IPS DF 19.7 (cell line): ENCODE measurements around the gene CD70.
"Not testable (repeated sequence)": the region's sequence is repeated elsewhere in the genome, so short reads cannot be mapped to it uniquely, and the experiment has no call there.

Experiments used
- DNase-seq: peaks from one replicate; pipeline ENCODE4 v3.0.0-alpha.2; 2013; ENCODE audit warnings: low read depth, low spot score

CD70 gene

DNA sequence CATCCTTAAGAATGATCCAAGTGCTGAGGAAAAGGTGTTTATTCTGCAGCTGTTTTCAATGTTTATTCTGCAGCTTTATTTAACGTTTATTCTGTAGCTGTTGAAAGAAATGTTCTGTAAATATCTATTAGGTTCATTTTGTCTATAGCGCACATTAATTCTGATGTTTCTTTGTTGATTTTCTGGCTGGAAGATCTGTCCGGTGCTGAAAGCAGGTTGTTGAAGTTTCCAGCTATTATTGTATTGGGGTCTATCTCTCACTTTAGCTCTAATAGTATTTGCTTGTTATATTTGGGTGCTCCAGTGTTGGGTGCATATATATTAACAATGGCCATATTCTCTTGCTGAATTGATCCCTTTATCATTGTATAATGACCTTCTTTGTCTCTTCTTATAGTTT lies 20.2 kb downstream of the CD70 start:
- DNase-seq, result no peak

DNA sequence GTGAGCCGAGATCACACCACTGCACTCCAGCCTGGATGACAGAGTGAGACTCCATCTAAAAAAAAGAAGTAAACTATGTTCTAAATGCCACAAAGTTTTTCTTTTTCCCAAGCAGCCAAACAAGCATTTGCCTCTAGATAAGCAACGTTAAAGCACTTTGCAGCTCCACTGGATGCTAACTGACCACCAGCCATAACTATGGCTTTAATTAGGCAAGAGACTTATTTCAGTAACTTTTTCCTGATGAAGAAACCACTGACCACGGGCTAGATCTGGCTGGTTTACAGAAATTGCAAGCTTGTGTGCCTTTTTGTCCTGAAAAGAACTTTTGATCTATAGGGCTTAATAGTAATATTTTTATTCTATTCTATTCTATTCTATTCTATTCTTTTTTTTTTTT lies 22.1 kb downstream of the CD70 start:
- DNase-seq, result no peak

DNA sequence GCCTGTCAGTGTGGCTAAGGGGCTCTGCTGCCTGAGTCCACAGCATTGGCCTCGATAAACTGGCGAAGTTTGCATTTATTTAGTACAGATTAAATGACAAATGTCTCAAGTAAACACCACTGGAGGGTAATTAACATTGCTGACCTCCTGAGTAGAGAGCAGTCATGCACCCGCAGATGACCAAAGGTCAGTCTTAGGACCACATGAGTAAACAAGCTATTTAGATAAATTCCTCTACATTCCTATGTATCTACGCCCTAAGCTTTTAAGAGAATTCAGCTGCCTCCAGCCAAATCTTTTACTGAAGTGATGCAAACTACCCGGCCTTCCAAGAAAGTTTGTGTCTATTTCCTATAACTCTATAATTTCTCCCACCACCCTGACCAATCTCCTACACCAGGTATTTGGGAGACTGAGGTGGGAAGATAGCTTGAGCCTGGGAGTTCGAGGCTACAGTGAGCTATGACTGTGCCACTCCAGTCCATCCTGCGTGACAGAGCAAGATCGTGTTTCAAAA lies 22.9 kb downstream of the CD70 start:
- DNase-seq, result no peak

GRCh38 chr19:6566727-6567126 lies 24.2 kb downstream of the CD70 start:
- not testable (repeated sequence) for DNase-seq

- no peak for DNase-seq
Observed at GRCh38 chr19:6564393-6564792, 26.6 kb downstream of the CD70 start.

- DNase-seq, result not testable (repeated sequence)
Observed at GRCh38 chr19:6562437-6562836, 28.5 kb downstream of the CD70 start.

- DNase-seq, result no peak
Observed at GRCh38 chr19:6556480-6557195, 34.3 kb downstream of the CD70 start.

GRCh38 chr19:6556043-6556449 lies 34.9 kb downstream of the CD70 start:
- DNase-seq, result no peak

GRCh38 chr19:6551607-6552450 lies 39.1 kb downstream of the CD70 start:
- DNase-seq, result no peak

GRCh38 chr19:6551091-6551490 lies 39.9 kb downstream of the CD70 start:
- no peak for DNase-seq

DNA sequence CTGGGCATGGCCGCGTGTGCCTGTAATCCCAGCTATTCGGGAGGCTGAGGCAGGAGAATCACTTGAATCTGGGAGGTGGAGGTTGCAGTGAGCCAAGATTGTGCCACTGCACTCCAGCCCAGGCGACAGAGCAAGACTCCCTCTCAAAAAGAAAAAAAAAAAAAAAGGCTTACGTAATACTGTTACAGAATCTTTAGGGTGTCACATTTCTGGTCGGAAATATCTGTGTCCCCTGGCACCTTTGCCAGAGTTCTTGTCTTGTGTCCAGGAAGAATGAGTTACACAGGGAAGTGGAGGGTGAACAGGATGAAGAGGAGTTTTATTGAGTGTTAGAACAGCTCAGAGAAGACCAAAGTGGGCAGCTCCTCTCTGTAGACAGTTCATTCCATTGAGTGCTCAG lies 40.3 kb downstream of the CD70 start:
- DNase-seq, result not testable (repeated sequence)

DNA sequence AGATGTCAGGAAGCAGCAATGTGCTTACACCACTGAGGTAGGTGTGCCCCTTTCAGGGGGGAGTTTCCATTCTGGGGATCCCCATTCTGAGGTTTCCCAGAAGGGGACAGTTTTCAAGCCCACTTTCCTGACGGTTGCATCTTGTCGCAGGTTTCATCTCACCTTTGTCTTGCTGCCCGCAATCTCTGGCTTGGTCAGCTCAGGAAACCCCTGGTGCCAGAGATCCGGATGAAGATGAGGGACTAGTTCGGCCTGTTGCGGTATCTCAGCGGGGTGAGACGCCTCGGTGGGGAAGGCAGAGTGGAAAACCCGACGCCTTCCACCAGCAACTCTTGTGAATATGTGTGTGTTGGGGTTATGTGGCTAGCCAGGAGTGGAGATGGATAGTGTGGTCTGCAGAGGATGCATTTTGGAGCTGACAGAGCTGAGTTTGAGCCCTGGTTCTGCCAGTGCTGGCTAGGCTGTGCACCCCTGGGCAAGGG lies 47.0 kb downstream of the CD70 start:
- DNase-seq, result no peak

- no peak for DNase-seq
Observed at GRCh38 chr19:6540918-6541689, 49.8 kb downstream of the CD70 start.

GRCh38 chr19:6539514-6539913 lies 51.4 kb downstream of the CD70 start:
- DNase-seq, result no peak
